GM19438 (cell line): ENCODE measurements around the gene LMNA.
"Not testable (repeated sequence)": the region's sequence is repeated elsewhere in the genome, so short reads cannot be mapped to it uniquely, and the experiment has no call there.

Experiments used
- ATAC-seq: cut with Tn5 transposase; IDR thresholded peaks from one replicate; pipeline ENCODE4 v1.9.1; 2021; ENCODE audit warnings: low read depth; ENCODE audit not compliant: unreplicated experiment

Gene LMNA

GRCh38 chr1:156119503-156120209 is 5.1 kb downstream of the LMNA start:
- ATAC-seq, result no peak

DNA sequence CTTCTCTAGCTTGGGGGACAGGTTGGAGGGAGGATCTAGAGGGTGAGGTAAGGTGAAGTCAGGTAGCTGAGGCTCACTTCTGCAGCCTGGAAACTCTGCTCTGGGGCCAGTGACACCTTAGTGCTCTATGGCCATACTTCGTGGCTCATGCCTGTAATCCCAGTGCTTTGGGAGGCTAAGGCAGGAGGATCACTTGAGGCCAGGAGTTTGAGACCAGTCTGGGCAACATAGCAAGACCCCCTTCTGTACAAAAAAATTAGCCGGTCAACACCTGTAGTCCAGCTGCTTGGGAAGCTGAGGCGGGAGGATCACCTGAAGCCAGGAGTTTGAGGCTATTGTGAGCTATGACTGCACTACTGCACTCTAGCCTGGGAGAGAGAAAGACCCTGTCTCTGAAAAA is 5.8 kb downstream of the LMNA start:
- no peak for ATAC-seq

DNA sequence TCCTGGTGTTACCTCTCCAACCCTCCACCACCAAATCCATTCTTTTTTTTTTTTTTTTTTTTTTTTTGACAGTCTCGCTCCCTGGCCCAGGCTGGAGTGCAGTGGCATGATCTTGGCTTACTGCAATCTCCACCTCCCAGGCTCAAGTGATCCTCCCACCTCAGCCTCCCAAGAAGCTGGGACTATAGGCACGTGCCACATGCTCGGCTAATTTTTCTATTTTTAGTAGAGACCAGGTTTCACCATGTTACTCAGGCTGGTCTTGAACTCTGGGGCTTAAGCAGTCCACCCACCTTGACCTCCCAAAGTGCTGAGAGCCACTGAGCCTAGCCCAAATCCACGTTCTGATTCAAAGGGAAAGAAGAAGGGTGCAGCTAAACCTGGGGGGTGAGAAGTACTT is 6.5 kb downstream of the LMNA start:
- not testable (repeated sequence) for ATAC-seq

DNA sequence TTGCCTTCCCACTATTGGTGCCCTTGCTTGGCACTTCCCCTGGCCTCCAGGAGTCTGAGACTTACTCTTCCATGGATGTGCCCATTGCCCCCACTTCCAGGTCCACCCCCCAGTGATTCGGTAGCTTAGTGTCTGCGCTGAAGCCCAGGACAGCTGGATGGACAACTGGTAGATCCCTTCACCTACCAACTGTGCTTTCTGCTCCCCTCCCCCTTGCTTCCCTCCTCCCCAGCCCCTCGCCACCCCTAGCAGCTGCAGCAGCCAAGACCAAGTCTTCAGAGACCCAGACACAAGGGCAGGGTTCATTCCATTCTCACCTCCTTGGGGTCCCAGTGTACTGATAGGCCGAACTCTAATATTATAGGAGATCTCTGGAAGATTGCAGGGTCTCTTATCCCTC is 6.9 kb downstream of the LMNA start:
- no peak for ATAC-seq

DNA sequence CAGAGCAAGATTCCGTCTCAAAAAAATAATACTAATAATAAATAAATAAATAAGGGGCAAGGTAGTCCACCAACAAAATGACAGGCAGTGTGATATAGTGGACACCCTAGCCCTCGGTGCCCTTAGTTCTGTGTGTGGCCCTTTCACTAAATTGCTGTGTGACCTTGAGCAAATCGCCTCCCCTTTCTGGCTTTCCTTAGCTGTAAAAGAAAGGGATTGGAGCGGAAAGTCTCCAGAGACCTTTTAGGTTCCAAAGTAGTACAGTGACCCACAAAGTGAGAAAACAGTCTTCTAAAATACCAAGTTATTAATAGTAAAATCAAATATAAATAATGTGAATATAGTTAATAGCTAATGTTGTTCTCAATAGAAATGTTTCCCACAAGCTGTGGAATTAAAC is 7.6 kb downstream of the LMNA start:
- ATAC-seq, result no peak

DNA sequence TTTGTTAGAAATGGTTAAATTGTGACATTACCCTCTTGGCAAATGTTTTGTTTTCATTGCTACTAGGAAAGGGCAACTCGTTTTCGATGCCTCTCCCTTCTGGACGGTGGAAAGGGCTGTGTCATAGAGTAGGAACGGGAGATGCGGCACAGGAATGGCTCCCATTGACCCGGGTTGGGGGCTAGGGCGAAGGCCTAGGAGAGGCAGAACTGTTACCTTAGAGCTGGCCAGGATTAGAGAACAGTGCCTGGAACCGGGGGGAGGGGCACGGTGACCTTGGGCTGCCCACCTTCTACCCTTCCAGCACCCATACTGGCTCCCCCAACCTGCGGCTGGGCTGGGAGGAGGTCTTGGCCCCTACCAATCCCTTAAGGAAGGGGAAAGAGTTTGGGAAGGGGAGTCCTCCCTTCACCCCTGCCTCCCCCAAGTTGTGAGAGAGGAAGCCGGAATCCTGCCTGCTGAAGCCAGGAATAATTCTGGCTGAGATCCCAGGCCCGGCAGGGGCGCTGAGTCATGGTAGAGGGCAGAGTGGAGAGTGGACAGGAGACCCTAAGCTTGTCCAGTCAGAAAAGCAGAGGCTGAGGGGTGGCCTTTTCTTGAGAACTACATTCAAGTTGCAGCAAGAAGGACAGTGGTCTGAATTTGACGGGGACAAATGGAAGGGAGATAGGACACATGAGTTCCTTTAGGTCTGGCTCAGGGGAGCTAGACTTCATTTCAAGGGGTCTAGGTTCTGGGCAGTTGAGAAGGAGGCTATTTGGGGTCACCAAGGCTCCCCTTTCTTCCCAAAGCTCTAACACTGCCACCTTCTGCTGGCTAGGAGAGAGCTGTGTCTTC is 8.2 kb downstream of the LMNA start:
- no peak for ATAC-seq

- no peak for ATAC-seq
Measured at GRCh38 chr1:156123356-156124196, 9.1 kb downstream of the LMNA start.

DNA sequence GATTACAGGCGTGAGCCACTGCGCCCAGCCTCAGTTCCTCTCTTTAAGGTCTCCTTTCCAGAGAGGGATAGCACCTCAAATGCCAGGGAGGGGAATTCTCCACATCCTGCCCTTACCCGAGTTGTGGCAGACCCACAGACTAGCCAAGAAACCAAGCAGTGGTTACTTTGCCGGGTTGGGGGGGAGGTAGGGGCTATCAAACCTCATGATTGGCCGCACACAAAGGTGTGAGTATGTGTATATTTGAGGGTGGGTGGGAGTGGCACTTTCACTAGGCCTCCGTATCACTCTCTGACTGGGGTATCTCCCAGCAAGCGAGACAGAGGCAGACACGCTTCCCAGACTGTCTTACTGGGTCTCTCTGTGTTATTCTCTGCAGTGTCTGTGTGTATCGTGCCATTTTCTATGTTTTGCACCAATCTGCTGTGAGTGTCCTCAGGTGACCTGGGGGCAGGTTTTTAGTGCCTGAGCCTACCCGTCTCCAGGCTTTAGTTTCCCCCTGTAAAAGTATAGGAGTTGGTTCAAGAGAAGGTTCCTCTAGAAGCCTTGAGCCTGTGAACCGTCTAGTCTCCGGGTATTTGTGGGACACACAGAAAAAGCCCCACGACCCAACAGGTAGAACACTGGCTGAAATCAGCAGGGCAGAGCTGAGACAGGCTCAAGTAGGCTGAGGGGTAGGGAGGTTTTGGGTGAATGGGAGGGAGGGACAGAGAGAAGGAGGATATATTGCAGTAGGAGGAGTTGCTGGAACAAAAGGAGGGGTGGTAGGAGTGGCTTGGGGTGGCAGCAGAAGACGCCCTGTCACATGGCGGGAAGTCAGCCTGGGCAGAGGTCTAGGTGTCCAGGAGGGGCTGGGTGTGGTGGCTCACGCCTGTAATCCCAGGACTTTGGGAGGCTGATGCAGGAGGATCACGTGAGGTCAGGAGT is 10.3 kb downstream of the LMNA start:
- ATAC-seq, result no peak

GRCh38 chr1:156125544-156125943 is 11.0 kb downstream of the LMNA start:
- not testable (repeated sequence) for ATAC-seq

- no peak for ATAC-seq
Measured at GRCh38 chr1:156126043-156126629, 11.6 kb downstream of the LMNA start.

DNA sequence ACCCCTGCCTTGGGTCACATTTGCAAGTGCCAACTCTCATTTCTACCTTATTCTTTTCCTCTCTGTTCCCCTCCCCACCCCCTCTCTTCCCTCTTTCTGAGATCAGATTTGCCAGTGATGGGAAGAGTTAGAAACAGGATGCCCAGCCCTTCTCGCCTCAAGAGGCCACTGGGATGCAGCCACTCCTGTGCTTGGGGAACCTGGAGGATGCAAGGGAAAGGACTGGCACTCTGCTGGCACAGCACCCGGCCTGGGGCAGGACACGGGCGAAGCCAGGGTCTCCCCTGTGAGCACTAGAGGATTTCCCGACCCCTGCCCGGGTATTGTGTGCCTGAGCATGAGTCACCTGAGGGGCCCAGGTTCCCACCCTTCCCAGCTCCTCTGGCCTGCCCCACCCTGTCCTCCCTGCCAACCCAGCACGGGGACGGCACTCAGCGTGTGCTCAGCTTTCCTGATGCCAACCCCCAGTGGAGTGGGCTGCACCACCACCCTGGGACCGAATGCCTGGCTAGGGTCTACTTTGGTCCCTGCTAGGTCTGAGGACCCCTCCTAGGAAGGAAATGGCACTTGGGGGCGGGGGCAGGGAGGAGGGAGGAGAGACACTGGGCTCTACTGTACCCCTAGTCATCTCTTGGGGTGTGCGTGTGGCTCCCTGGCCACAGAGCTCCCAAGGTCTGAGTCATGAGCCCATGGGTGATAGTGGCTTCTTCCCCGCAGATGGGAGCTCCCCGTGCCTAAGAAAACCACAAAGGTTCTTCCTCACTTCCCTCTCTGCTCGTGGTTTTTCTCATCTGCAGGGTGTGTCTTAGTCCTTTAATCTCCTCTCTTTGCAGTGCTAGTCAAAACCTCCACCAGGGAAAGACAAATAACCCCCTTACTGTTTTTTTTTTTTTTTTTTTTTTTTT is 12.4 kb downstream of the LMNA start:
- ATAC-seq, result peak; percentile 50

DNA sequence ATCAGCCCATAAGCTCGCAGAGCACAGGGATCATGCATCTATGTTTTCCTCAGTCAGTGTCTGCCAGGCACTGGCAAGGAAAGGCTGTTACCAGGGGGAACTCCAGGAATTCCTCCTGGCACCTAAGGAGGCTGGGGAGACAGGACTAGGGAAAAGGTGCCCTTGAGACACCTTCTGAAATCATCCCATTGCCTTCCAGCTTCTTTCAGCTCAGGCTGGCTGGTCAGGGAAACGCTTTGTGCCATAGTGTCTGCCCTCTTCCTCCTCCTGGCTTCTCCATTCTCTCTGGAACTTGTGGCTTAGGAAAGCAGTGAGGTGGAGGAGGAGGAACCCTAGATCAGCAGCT is 13.8 kb downstream of the LMNA start:
- ATAC-seq, result no peak

GRCh38 chr1:156128654-156129597 is 14.4 kb downstream of the LMNA start:
- ATAC-seq, result no peak

DNA sequence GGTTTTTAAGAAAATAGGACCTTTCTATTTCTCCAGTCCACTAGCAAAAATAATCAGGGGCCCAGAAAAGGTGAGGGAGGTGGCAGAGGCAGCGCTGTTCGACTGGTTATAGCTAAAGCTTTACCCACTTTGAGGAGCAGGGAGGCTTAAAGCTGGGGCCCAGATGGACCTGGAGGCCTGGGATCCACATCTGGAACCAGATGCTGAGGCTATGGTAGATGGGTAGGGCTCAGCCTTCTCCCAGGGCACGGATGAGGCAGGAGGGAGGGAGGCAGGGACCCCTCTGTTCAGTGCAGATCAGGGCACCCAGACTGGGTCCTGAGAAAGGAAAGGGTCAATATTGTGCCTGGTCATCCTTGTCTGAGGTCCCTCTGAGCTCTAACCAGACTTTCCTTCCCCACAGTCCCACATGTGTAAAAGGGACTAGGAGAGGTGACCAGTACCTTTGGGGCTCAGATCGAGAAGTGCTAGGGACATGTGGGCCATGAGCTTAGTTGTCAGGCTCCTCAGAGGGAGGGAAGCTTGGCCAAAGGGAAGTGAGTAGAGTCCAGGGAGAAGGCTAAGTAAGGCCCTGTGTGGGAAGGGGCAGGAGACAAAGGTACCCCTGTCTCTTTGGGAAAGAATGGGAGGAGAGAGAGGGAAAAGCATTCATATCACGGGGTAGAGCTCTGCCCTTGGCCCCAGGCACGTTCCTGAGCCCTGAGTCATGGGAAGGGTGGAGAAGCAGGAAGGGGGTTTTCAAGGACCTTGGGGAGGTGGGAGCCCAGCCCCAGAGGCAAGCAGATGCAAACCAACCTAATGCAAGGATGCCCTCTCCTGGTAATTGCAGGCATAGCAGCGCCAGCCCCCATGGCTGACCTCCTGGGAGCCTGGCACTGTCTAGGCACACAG is 15.4 kb downstream of the LMNA start:
- no peak for ATAC-seq

GRCh38 chr1:156130578-156130942 is 16.0 kb downstream of the LMNA start:
- ATAC-seq, result no peak

- ATAC-seq, result no peak
Measured at GRCh38 chr1:156134716-156135435, 20.4 kb downstream of the LMNA start.
